GM21367 (cell line): ENCODE data around the gene PLXND1.

Source experiments
- ATAC-seq: cut with Tn5 transposase; IDR thresholded peaks from one replicate; pipeline ENCODE4 v1.9.1; 2021; ENCODE audit not compliant: unreplicated experiment

The PLXND1 gene

DNA sequence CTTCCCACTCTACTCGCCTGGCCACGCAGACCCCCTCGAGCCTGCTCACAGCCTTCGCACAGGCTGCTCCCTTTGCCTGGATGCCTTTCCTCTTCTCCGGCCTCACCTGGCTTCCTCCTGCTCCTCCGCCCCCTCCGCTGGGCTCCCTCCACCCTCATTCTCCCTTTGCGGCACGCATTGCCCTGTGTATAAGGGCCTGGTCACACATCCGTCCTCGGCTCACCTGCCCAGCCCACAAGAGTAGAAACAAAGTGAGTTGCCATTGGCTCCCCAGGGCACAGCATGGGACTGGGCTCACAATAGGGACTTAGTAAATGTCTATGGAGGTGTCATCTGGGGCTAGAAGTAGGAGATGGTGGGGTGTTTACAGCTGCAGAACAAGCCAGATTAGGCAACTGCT, 4.2 kb downstream of the PLXND1 start:
- no peak for ATAC-seq

DNA sequence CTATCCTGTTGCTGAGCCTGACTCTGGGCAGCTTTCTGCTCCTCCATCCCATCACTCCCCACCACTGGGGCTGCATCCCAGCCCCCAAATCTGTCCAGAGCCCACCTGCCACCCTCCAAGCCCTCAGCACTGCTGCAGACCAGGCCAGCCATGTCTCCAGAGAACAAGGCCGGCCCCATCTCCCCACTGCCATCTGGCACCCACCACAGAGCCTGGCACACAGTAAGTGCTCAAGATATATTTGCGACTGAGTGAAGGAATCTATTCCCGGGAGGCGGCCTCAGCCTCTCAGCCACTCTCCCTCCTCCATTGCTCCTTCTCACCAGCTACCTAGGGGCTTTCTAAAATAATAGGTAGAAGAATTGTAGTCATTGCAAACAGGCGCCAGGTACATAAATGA, 4.8 kb downstream of the PLXND1 start:
- no peak for ATAC-seq

DNA sequence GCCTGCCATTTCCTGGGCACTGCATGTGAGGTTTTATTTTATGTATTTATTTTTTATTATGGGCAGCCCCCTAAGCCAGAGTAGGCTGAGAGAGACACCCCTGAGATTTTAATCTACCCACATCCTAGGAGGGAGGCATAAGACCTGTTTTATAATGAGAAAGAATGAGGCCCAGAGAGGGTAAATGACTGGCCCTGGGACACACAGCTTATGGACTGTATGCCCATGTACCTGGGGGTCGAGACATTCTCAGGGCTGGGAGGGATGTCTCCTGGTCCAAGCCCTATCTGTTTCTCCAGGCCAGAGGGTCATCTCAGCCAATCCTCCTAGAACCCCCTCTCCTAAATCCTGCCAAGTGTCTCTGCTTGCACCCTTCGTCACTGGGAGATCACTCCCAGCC, 6.1 kb downstream of the PLXND1 start:
- no peak for ATAC-seq

DNA sequence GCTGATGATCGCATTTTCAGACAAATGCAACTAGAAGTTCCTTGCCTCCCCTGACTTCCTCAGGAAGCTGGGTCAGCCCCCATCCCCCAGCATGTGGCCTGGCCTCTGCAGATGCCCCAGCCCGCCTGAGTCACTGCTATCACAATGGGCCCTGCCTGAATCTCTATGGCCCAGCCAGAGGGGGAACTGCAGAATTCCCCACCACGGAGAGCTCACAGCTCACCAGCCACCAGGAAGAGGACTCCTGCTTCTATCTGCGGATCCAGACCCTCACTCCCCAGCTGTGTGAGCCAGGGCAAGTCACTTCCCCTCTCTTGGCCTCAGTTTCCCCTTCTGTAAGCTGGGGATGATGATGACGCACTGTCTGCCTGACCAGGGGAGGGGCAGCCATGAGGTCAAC, 6.9 kb downstream of the PLXND1 start:
- ATAC-seq: no peak

DNA sequence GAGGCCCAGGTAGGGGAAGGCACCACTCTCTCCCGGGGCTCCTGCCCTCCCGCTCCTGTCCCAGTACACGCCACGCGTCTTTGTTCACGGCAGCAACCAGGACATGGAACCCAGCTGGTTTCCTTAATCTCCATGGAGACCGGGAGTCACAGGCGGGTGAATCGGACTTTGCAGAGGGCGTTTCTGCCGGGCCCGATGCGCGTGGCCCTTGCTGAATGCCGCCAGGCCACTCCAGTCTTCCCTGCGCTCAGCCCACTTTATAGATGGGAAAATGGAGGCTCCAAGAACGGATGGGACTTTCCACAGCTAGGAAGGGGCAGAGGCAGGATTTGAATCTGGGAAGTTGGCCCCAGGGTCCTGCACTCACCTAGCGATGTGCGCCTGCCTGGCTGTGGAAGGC, 7.4 kb downstream of the PLXND1 start:
- ATAC-seq: no peak

DNA sequence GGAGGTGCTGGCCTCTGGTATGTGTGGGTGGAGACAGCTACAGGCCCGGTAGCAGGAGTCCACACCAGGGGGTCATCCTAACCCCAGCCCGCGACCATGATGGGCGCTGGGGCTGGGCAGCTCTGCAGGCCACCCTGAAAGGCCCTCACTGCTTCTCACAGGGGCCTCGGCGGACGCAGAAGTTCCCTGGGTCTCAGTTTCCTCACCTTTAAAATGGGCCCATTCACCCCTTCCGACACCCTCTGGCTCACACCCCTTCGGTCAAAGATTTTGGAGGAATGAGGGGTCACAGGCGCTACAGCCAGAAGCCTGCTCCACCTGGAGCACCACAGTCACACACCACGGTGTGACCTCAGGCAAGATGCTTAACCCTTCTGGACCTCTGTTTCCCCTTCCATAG, 8.0 kb downstream of the PLXND1 start:
- ATAC-seq: no peak

DNA sequence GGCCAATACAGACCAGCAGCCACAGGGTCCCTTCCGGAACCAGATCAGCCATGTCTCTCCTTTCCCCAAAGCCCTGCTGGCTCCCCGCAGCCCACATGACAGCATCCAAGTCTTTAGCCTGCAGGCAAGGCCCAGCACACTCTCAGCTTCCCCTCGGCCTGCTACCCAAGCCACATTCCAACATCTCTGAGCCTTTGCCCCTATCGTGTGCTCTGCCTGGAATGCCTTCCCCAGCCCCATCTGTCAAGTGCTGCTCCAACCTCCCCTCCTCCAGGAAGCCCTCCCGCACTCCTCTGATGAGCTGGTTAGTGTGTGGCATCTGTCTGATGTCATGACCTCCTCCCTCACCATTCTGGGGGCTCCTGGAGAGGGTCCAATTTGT, 8.5 kb downstream of the PLXND1 start:
- ATAC-seq: no peak

DNA sequence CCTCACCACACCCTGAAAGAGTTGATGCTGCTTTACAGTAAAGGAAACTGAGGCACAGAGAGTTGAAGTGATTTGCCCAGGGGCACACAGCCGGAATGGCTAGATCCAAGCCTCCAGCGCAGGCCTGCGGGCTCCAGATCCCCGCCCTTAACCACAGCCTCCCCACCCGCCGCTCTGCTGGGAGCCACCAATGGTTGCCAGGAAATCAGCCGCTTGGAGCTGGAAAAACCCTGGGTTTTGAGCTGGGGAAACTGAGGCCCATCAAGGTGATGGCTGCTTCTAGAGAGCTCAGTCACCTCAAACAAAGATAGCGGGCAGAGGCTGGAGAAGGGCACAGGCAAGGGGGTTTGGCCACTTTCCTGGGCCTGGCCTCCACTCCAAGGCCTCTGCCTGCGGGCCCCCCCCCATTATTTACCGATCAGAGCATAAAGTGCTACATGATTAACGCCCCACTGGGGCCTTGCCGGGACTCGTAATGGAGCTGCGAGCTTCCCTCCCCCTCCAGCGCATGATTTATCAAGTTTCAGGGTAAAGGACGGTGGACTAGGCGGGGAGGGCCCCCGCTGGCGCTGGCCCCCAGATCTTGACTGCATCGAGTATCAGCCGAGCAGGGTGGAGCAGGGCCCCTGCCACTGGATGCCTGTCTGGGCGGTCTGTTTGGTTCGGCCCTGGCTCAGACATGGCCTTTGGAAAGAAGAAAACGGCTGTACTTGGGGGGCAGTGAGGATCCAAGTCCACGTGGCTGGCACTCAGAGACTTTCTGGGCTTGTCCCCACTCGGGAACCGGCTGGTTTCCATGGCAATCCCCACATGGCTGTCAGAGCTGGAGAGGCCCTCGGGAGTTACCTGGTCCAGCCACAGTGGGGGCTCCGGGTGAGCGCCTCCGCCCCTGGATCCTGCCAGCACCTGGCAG, 9.1 kb downstream of the PLXND1 start:
- ATAC-seq: no peak

DNA sequence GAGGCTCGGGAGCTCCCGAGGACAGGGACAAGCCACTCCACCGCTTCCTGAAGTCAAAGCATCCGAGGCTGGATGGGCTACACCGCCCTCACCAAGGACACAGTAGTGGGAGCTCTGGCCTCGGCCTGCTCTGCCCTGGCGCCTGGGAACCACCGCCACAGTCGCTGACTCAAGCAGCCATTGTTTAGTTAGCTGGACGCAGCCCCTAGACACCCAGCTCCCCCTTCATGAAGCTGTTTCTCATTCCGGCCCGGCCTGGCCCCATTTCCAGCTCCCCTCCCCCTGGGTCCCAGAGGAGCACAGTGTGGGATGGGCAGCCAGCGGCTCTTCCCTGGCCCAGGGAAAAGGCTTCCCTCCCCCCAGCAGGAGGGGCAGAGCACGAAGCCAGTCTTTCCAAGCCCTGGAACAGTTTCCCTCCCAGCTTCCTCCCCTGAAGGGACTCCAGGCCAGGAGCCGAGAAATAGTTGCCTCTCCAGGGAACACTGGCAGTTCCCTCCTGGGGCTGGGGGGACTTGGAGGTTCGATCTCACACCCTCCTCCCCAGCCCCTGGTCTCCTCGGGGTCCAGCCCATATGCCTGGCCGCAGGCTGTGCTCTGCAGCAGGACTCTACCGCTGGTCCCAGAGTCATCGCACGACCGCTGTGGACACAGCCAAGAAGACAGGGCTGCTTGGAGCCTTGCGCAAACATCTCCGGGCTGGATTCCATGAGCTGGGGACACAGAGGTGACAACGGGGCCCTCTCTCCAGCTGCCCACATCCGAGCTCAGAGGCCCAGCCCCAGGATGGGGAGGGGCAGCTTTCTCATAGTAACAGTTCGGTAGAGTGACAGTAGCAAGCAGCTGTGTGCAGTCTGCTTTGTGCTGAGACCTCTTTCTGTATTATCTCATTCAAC, 10.0 kb downstream of the PLXND1 start:
- no peak for ATAC-seq

DNA sequence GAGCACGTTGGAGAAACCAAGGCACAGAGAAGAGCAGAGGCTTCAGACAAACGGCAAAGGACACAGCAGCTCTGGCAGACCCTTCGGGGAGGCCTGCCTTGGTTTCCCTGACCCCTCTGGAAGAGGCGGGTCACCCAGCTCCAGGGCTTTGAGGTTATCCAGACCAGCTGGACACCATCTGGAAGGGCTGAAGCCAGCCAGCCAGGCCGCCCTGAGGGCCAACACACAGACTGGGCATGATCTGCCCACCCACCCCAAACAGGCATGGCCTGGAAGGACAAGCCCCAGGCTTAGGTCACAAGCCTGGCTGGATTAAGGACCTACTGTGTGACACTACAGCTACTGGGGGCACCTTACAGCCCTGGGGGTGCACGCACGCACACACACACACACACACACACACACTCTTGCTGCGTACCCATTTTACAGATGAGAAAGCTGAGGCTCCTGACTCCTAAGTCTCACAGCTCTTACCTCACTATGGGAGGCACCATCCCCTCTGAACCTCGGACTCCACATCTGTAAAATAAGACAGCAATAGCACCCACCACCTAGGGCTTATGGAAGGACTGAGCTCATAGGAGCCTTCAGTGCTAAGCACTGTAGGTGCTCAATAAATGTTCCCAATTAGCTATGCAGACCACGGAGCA, 10.8 kb downstream of the PLXND1 start:
- no peak for ATAC-seq

DNA sequence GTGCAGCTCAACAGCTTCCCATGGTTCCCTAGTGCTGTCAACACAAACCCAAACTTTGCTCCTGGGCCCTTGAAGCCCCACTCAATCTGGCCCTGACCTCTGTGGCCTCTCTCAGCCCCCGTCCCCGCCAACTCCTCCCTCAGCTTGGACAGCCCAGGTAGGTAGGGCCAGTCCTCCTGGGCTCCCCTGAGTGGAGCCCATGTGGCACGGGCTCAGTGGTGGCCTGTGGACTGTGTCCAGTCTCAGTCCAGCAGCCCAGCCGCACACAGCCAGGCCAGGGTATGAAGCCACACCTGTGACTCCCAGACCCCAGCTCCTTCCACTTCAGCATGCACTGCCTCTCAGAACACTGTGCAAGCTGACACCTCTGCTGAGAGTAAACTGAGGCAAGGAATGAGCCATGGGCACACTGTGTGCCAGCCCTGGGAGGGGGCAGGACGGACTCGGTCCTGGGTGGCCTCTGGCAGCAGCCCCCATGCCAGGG, 11.5 kb downstream of the PLXND1 start:
- no peak for ATAC-seq

DNA sequence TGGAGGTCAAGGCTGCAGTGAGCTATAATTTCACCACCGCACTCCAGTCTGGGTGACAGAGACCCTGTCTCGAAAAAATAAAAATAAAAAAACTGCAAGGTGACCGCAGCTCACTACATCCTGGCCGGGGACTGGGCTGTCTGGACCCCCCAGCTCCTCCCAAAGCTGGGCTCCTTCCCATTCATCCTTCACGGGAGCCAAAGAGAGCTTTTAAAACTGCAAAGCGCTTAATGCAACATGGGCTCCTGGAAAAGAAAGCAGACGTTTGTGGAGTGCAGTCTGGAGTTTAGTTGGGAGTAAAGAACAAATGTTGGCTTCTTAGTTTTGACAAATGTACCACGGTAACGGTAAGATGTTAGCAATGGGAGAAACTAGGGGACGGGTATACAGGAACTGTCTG, 12.1 kb downstream of the PLXND1 start:
- ATAC-seq: no peak

DNA sequence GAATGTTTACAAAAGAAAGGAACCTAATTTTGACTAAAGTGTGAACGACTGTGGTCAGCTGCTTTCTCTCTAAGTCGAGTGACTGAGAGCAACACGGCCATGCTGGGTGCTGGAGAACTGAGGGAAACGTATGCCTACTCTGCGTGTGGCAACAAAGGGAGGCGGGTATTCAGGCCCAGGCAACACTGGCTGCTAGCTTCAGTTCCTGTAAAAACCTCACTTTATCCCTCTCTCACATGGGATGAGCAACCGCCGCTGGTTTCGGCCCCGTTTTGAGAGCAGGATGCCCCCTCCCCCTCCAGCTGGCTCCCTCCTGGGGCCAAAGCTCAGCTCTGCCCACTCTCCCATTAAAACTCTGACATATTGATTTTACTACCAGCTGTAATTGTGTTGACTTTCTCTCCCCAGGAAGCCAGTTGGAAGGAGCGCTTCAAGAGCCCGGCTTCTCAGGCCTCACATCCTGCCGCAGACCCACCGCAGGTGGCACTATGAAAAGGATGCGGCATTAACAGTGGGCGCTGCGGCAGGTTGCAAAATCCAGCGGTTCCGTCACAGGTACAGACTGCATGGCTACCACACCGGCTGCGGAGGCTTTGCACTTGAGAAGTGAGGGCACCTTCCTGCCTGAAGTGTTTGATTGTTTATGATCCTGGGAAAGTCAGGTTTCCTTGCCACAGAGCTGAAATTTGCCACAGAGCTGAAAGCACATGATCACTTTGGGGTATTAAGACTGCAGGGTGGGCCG, 12.7 kb downstream of the PLXND1 start:
- ATAC-seq: no peak

DNA sequence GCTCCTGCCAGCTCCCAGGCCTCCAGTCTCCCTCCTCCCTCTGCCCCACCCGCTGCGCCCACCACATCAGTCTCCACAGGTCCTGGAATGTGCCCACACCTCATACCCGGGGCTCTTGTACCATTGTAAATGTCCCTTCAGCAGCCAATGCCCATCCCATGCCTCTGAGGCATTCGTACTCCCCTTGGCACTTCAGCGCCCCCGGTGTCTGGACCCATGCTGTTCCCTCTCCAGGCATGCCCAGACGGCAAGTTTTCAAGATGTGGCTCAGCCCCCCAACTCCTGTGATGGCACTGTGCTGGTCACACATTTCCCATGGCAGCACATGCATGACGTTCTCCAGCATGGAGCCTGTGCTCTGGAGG, 13.3 kb downstream of the PLXND1 start:
- no peak for ATAC-seq

DNA sequence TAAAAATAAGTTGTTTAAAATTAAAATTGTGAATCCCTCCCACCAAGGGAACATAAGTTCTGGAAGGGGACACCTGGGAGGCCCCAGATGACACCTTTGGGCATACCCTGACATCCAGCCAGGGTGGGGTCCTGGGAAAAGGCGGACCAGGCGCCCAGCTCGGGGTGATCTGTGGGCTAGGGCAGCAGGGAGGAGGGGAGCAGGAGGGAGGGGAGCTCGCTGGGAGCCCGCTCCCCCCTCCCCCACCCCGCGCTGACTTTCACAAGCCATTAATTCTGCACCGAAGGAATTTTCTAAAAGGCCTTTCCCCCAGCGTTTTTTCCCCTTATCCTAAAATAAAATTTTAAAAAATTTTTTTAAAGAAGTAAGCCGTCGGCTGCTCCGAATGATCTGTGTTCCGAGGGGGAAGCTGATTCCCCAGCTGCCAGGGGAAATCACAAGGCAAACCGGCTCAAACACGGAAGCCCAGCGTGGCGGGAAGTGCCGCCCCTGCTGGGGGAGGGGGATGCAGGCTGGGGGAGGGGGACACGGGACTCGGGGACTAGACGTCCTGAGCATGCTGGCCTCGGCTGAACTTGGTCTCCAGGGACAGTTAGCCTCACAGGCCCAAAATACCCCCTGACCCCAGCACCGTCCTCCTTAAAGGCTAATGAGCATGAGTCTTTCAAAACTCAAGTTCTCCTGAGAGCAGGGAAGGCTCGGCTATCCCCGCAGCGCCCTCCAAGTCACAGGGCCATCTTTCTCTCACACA, 13.9 kb downstream of the PLXND1 start:
- ATAC-seq: no peak

DNA sequence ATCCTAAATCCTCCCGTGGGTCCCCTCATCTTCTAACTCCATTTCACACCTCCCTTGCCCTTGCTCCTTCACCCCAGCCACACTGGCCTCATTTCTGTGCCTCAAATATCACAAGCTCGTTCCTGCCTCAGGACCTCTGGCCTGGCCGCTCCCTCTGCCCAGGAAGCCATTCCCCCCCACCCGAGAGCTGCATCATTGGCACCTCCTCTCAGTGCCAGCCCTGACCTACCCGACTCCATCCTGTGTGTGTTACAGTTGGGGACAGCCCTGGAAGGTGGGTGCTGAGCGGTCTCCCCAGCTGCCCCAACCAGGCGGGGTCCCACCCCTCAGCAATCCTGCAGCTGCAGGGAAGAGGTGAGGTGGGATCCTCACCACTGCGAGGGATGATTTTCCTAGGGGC, 14.5 kb downstream of the PLXND1 start:
- ATAC-seq: no peak

DNA sequence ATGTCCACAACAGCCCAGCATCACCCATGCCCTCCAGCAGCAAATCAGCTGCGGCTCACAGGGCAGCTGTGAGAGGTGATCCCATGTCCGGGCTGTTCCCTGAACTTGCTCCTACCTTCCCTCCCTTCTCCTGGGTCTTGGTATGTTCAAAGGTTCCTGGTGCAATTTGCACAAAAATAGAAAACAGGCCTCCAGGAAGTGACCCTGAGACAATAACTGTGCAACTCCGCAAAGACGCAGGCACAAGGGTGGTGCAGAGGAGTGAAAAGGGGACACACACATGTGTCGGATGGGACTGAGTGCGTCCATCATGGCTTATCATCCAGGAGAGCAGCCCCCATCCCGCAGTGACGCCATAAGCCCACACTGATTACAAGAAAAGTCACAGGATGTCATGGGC, 16.3 kb downstream of the PLXND1 start:
- no peak for ATAC-seq

DNA sequence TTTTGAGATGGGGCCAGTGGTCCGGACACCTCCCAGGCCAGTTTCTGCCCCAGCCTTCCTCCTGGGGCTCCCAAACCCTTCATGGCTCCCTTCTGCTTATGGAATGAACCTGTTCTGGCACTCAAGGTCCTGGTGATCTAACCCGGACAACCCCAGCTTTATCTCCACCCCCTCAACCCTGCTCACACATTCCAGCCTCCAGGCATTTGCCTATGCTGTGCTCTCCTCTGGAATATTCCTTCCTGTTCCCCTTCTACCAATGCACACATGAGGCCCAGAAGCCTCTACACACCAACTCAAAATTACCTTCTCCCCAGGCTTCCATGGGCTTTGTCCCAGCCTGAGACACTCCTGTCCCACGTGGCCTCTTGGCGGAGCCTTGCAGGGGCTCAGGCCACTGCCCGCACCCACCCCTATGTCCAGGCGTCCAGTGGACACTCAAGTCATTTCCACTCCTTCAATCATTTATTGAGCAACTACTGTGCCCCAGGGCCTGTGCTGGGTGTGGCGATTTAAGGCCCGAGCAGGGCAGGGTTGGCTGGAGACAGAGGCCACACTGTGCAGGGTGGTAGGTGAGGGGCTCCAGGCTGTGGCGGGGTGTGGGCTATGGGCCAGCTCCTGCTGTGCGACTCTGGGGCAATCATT, 18.8 kb downstream of the PLXND1 start:
- ATAC-seq: no peak

DNA sequence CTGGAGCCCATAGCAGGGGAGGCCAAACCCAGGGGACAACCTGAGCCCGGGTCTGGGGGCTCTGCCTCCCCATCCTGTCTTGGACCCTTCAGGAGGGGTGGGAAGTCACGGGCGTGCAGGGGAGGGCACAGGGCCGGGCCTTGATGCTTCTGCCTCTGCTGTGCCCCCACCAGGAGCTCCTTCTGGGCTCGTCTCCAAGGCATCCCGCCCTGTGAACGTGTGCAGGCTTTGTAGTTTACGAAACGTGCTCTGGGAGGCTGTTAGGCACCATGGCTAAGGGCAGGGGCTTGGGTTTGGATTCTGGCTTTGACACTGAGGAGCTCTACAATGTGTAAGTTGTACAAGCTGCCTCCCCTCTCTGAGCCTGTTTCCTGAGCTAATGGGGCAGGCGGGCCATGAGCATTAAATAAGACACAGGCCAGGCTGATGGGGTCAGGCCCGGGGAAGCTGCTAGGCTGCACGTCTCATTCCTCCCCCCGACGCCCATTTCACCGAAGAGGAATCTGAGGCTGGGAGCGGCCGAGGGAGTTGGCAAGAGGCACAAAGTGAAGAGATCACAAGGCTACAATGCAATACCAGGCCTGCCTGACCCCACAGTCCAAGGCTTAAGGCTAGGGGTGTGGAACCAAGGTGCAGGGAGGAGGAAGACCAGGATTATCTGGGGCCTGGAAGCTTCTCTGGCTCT, 19.6 kb downstream of the PLXND1 start:
- no peak for ATAC-seq
